H1 (cell line): Measurements from ENCODE around the gene MST1R. TPM values are rescaled to one million over a fixed set of nuclear protein-coding genes. Genes with fewer than 3 reads are reported as not detected.

Experiments
- CBX5 ChIP-seq: fragments of 300-800, 300-1000 bp; sonication (generic); IDR thresholded peaks from 2 replicates; pipeline ENCODE4 v1.7.1; 2016; ENCODE audit warnings: antibody characterized with exemption, low read length, low read depth
- CHD7 ChIP-seq: fragments of 300-600 bp; sonication (generic); IDR thresholded peaks from 2 replicates; pipeline ENCODE4 v1.7.1; 2012; ENCODE audit warnings: low read length, moderate library complexity, mild to moderate bottlenecking, inconsistent platforms; ENCODE audit not compliant: insufficient replicate concordance
- FOSL1 ChIP-seq: IDR thresholded peaks from 2 replicates; pipeline ENCODE4 v1.6.1; 2011; ENCODE audit warnings: mild to moderate bottlenecking, low read depth, low read length, moderate library complexity; ENCODE audit not compliant: insufficient read depth
- KDM4A ChIP-seq: IDR thresholded peaks from one replicate; pipeline ENCODE4 v1.7.1; 2012; ENCODE audit warnings: low read depth, mild to moderate bottlenecking, moderate library complexity, low read length, inconsistent platforms; ENCODE audit not compliant: severe bottlenecking
- POLR2AphosphoS5 ChIP-seq: IDR thresholded peaks from 2 replicates; pipeline ENCODE4 v1.6.1; 2011; ENCODE audit warnings: low read depth, low read length
- TAF7 ChIP-seq: optimal IDR thresholded peaks from 2 replicates; pipeline ENCODE3; 2011; ENCODE audit warnings: low read depth, mild to moderate bottlenecking, inconsistent platforms, low read length, moderate library complexity, borderline replicate concordance
- TEAD4 ChIP-seq: IDR thresholded peaks from 2 replicates; pipeline ENCODE4 v1.6.1; 2012; ENCODE audit warnings: low read depth, low read length, inconsistent platforms, mixed read lengths
- polyA plus RNA-seq, 7 experiments: library from polyadenylated mRNA; depleted of rRNA in 3 of 7; stranded (reverse) in 5 of 7; unstranded in 2 of 7; fragments of >200 nt in 5 of 7; fragments of 200-250 nt in 2 of 7; gene quantifications; 1 replicate in 5 of 7; 2 replicates in 1 of 7; 4 replicates in 1 of 7; pipeline versions ENCODE4 v1.2.1 to v1.2.3, GENCODE V29; 2011 to 2013; ENCODE audit warnings: missing spikeins in 2 of 7, mixed read lengths in 2 of 7
- total RNA-seq: library from RNA; stranded (reverse); fragmentation: NEBNext Ultra II Directional; extraction: Animal tissue kit (Norgen Biotek cat#: 25700); gene quantifications from 2 replicates; pipeline ENCODE4 v1.2.1, GENCODE V29; 2021
- TF ChIP-seq, protein P1 (sequence below): IDR thresholded peaks from 2 replicates; pipeline ENCODE4 v1.6.1; 2012; ENCODE audit warnings: inconsistent platforms

The MST1R gene
- total and polyA plus RNA-seq, 2 of the 8 experiments (the other 6 are each of a cell fraction or from before 2014, with no cell fraction given), result 4.8 to 7.6 TPM

GRCh38 chr3:49903451-49904424 lies at the start of gene MST1R (continued):
- no peak for TF ChIP-seq CHD7
- no peak for TF ChIP-seq CBX5
- no peak for TF ChIP-seq FOSL1
- TF ChIP-seq, protein P1, sequence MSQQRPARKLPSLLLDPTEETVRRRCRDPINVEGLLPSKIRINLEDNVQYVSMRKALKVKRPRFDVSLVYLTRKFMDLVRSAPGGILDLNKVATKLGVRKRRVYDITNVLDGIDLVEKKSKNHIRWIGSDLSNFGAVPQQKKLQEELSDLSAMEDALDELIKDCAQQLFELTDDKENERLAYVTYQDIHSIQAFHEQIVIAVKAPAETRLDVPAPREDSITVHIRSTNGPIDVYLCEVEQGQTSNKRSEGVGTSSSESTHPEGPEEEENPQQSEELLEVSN, result peak; percentile 94
- TF ChIP-seq TEAD4, result no peak
- peak; percentile 36 for TF ChIP-seq KDM4A
- TF ChIP-seq POLR2AphosphoS5, result peak; percentile 71
- peak; percentile 48 for TF ChIP-seq TAF7
